ENCODE results near the gene SELENOO.

DNA sequence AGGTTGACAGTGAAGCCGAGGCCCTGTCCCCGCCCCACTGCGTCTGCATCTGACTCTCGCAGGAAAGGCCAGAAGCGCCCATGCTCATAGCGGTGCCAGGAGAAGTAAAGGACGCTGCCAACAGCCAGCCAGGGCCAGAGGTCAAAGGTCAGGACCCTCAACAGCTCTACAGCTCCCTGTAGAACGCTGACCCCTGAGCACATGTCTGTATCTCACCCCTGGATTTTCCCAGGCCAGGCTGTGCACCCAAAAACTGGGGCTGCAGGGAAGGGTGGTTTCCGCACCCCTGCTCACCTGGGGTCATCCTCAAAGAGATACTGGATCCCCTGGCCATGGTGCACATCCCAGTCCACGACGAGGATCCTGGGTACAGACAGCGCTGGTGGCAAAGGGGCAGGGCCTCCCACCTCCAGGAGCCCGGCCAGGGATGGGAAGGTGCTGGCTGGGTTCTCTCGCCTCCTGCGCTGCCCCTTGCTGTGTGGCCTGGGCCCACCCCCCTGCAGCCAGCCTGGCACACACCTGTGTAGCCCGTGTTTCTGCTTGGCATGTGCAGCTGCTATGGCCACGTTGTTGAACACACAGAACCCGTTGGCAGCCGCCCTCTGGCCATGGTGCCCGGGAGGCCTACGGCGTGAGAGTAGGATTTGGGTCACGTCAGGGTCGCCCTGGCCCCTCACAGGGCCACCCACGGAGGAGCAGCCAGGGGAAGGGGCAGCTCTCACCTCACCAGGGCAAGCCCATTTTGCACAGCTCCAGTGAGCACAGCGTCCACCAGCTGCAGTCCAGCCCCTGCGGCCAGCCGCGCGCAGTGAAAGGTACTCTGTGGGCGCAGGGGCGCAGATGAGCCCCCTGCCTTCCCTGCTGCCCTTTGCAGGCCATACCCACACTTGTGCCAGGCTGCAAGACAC, 48.8 kb downstream of the SELENOO start:
- TF ChIP-seq POLR2AphosphoS5 (IDR thresholded peaks at IDR 0.05; ENCODE audit: low read depth, low read length) = no peak
- TF ChIP-seq, protein P1, sequence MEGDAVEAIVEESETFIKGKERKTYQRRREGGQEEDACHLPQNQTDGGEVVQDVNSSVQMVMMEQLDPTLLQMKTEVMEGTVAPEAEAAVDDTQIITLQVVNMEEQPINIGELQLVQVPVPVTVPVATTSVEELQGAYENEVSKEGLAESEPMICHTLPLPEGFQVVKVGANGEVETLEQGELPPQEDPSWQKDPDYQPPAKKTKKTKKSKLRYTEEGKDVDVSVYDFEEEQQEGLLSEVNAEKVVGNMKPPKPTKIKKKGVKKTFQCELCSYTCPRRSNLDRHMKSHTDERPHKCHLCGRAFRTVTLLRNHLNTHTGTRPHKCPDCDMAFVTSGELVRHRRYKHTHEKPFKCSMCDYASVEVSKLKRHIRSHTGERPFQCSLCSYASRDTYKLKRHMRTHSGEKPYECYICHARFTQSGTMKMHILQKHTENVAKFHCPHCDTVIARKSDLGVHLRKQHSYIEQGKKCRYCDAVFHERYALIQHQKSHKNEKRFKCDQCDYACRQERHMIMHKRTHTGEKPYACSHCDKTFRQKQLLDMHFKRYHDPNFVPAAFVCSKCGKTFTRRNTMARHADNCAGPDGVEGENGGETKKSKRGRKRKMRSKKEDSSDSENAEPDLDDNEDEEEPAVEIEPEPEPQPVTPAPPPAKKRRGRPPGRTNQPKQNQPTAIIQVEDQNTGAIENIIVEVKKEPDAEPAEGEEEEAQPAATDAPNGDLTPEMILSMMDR (IDR thresholded peaks at IDR 0.05) = no peak
